ENCODE measurements around the gene ABCA12. TPM values are rescaled to one million over a fixed set of nuclear protein-coding genes. Genes with fewer than 3 reads are reported as not detected.

The ABCA12 gene
- total RNA-seq, 1 experiment from 2014 or later, result not detected

DNA sequence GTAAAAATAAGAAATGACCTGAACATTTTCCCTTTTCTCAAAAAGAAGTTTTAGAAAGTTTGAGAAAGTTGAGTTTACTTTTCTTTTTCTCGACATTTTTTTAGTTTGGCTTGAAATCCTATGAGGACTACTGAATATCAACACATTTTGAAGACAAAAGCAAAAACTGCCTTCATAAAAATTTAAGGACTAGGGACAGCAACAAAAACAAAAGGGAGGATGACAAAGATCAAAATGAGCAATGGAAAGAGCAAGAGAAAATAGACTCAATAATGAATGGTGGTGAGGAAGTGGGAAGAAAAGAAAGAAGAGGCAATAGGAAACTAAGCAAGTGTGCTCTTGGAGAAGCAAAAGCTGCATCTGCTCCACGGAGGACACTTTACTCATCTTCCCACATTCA is 82.5 kb downstream of the ABCA12 start:
- H3K36me3 Mint-ChIP-seq (ENCODE audit: insufficient read depth, unreplicated experiment), result no peaks in the 10 kb centered on the region
- Histone ChIP-seq H3K36me3 (ENCODE audit: control insufficient read depth, insufficient read depth, low read length) (no peaks in the 10 kb centered on the region), H3K4me1 (no peaks in the 10 kb centered on the region), H3K4me3 (ENCODE audit: low read depth, low read length) (no peak overlapping the region), H3K9me3 (no peaks in the 10 kb centered on the region), H3K27me3 (replicated peaks; ENCODE audit: control insufficient read depth, insufficient read depth, low read length) (no peaks in the 10 kb centered on the region)
- H3K9me3 Mint-ChIP-seq (ENCODE audit: unreplicated experiment), result no peaks in the 10 kb centered on the region
- no TSS peak for BruUV-seq (replicated peaks)
- no peak for TF ChIP-seq CTCF (IDR thresholded peaks at IDR 0.05; ENCODE audit: insufficient read depth in 1 of 2, low read depth in 1 of 2, low read length in 1 of 2, severe bottlenecking in 1 of 2, unreplicated experiment in 1 of 2)
- no peaks in the 10 kb centered on the region for H3K27me3 Mint-ChIP-seq (ENCODE audit: insufficient read depth, unreplicated experiment)
- H3K4me3 Mint-ChIP-seq (ENCODE audit: unreplicated experiment), result no peak overlapping the region
- CTCF ChIA-PET, result no interaction called here
- H3K27ac Mint-ChIP-seq (ENCODE audit: unreplicated experiment), result no peak overlapping the region
- H3K4me1 Mint-ChIP-seq (ENCODE audit: low read depth, unreplicated experiment), result no peaks in the 10 kb centered on the region
- intact Hi-C loops (cut with micrococcal nuclease; ENCODE audit: unreplicated experiment), result no loop called here
- no peak for DNase-seq
- POLR2A ChIA-PET, result no interaction called here

DNA sequence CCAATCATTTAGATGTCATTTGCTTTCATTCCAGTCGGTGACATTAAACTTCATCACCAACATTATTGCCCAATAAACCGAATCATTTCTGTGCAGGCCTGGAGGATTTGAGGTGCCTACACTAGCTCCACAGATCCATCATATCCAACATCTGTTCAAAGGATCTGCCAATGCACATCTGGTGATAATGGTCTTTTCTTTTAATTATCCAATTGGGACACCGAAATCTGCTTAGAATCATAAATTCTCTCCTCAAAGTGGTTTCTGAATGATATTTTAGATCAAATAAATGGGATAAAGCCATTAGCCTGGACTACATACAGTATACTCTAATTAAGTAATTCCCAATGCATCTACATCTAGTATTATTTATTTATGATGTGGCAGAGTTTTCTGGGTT is 85.6 kb downstream of the ABCA12 start:
- Histone ChIP-seq H3K4me3 (ENCODE audit: low read depth, low read length) (no peak overlapping the region), H3K9me3 (no peaks in the 10 kb centered on the region), H3K4me1 (no peaks in the 10 kb centered on the region), H3K27me3 (replicated peaks; ENCODE audit: control insufficient read depth, insufficient read depth, low read length) (no peaks in the 10 kb centered on the region), H3K36me3 (ENCODE audit: control insufficient read depth, insufficient read depth, low read length) (no peaks in the 10 kb centered on the region)
- Mint-ChIP-seq H3K27me3 (ENCODE audit: insufficient read depth, unreplicated experiment) (no peaks in the 10 kb centered on the region), H3K36me3 (ENCODE audit: insufficient read depth, unreplicated experiment) (no peaks in the 10 kb centered on the region), H3K27ac (ENCODE audit: unreplicated experiment) (no peak overlapping the region), H3K4me3 (ENCODE audit: unreplicated experiment) (no peak overlapping the region), H3K4me1 (ENCODE audit: low read depth, unreplicated experiment) (no peaks in the 10 kb centered on the region), H3K9me3 (ENCODE audit: unreplicated experiment) (no peaks in the 10 kb centered on the region)
- ChIA-PET POLR2A (no interaction called here), CTCF (no interaction called here)
- intact Hi-C loops (cut with micrococcal nuclease; ENCODE audit: unreplicated experiment), result no loop called here
- no peak for TF ChIP-seq CTCF (IDR thresholded peaks at IDR 0.05; ENCODE audit: insufficient read depth in 1 of 2, low read depth in 1 of 2, low read length in 1 of 2, severe bottlenecking in 1 of 2, unreplicated experiment in 1 of 2)
- no peak for DNase-seq
- BruUV-seq (replicated peaks), result no TSS peak

DNA sequence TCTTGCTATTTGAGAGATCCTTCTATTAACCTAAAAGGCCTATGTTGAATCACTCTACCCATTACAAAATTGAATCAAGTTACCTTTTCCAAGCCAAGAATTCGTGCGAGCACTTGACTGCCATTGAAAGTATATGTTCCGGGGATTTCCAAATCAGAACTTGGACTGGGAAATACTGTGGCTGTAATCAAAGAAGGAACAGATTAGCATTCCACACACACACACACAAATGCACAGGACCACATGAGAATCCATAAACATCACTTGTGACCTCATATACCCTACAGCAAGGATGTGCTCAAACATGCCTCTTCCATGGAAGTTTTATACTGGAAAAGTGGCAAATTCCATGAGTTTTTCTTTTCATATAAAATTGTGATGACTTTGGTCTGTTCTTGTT is 86.0 kb downstream of the ABCA12 start:
- BruUV-seq (replicated peaks), result no TSS peak
- POLR2A ChIA-PET, result no interaction called here
- no peak overlapping the region for H3K4me3 ChIP-seq (ENCODE audit: low read depth, low read length)
- Mint-ChIP-seq H3K9me3 (ENCODE audit: unreplicated experiment) (no peaks in the 10 kb centered on the region), H3K27me3 (ENCODE audit: insufficient read depth, unreplicated experiment) (no peaks in the 10 kb centered on the region), H3K4me3 (ENCODE audit: unreplicated experiment) (no peak overlapping the region), H3K4me1 (ENCODE audit: low read depth, unreplicated experiment) (no peaks in the 10 kb centered on the region), H3K36me3 (ENCODE audit: insufficient read depth, unreplicated experiment) (no peaks in the 10 kb centered on the region), H3K27ac (ENCODE audit: unreplicated experiment) (no peak overlapping the region)
- H3K36me3 ChIP-seq (ENCODE audit: control insufficient read depth, insufficient read depth, low read length), result no peaks in the 10 kb centered on the region
- no peaks in the 10 kb centered on the region for H3K27me3 ChIP-seq (replicated peaks; ENCODE audit: control insufficient read depth, insufficient read depth, low read length)
- DNase-seq, result no peak
- H3K9me3 ChIP-seq, result no peaks in the 10 kb centered on the region
- no peak for TF ChIP-seq CTCF (IDR thresholded peaks at IDR 0.05; ENCODE audit: insufficient read depth in 1 of 2, low read depth in 1 of 2, low read length in 1 of 2, severe bottlenecking in 1 of 2, unreplicated experiment in 1 of 2)
- intact Hi-C loops (cut with micrococcal nuclease; ENCODE audit: unreplicated experiment), result no loop called here
- CTCF ChIA-PET, result no interaction called here
- H3K4me1 ChIP-seq, result no peaks in the 10 kb centered on the region
